ENCODE data around the gene CDYL. TPM values are rescaled to one million over a fixed set of nuclear protein-coding genes. Genes with fewer than 3 reads are reported as not detected.

CDYL gene
- total RNA-seq, 1 donor from 2014 or later = 40.5 TPM

DNA sequence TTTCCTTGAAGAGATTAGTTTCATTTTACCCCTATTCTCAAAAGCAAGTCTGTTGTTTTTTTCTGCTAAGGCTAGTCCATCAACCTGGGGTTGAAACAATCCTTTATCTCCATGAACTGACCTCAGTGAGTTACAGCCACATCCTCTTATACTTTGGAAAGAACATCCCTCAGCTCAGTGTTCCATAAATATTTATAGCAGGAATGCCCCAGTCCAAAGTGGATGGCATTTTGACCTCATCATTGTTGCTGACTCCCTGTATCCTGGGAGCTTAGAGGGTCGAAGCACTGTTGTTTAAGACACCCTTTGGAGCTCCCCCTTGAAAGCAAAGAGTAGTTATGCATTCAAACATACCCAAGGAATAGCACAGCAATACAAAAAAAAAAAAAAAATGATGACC, 16.2 kb upstream of the CDYL start:
- Histone ChIP-seq H3K9me3 (peaks cover 4% of the 10 kb centered on the region), H3K4me1 (no peaks in the 10 kb centered on the region), H3K4me3 (no peak overlapping the region), H3K27me3 (ENCODE audit: low read depth) (no peaks in the 10 kb centered on the region), H3K36me3 (no peaks in the 10 kb centered on the region), H3K27ac (no peak overlapping the region)
- intact Hi-C loops (cut with DNase I) = no loop called here
- TF ChIP-seq, protein P1, sequence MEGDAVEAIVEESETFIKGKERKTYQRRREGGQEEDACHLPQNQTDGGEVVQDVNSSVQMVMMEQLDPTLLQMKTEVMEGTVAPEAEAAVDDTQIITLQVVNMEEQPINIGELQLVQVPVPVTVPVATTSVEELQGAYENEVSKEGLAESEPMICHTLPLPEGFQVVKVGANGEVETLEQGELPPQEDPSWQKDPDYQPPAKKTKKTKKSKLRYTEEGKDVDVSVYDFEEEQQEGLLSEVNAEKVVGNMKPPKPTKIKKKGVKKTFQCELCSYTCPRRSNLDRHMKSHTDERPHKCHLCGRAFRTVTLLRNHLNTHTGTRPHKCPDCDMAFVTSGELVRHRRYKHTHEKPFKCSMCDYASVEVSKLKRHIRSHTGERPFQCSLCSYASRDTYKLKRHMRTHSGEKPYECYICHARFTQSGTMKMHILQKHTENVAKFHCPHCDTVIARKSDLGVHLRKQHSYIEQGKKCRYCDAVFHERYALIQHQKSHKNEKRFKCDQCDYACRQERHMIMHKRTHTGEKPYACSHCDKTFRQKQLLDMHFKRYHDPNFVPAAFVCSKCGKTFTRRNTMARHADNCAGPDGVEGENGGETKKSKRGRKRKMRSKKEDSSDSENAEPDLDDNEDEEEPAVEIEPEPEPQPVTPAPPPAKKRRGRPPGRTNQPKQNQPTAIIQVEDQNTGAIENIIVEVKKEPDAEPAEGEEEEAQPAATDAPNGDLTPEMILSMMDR (IDR thresholded peaks at IDR 0.05) = no peak
- DNase-seq = no peak
- ATAC-seq = no peak

DNA sequence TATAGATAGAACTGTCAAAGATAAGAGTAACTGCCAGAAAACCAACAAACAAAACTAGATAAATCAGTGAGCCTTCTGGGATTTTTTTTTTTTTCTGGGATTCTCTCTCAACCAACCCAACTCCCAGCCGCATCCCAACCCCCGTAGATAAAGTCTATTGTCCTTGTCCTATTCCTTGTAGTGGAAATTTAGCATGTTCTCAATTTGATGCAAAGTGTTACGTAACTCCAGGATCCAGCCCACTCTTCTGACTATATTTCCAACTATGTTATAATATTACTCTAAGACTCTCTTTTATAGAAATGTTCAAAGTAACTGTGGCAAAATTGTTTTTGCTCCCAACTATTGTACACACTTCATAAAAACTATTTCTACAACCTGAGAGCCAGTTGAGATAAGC, 15.4 kb upstream of the CDYL start:
- H3K36me3 ChIP-seq = no peaks in the 10 kb centered on the region
- H3K4me1 ChIP-seq = no peaks in the 10 kb centered on the region
- H3K27ac ChIP-seq = no peak overlapping the region
- H3K4me3 ChIP-seq = no peak overlapping the region
- no peaks in the 10 kb centered on the region for H3K27me3 ChIP-seq (ENCODE audit: low read depth)
- DNase-seq (no peak), ATAC-seq (no peak)
- H3K9me3 ChIP-seq = peaks cover 4% of the 10 kb centered on the region
- intact Hi-C loops (cut with DNase I) = no loop called here
- TF ChIP-seq, protein P1 (IDR thresholded peaks at IDR 0.05) = no peak

GRCh38 chr6:4762294-4762693, 13.9 kb upstream of the CDYL start:
- no peaks in the 10 kb centered on the region for H3K36me3 ChIP-seq
- H3K27me3 ChIP-seq (ENCODE audit: low read depth) = no peaks in the 10 kb centered on the region
- no peaks in the 10 kb centered on the region for H3K4me1 ChIP-seq
- no peak overlapping the region for H3K27ac ChIP-seq
- DNase-seq = no peak
- H3K4me3 ChIP-seq = no peak overlapping the region
- intact Hi-C loops (cut with DNase I) = no loop called here
- H3K9me3 ChIP-seq = peaks cover 4% of the 10 kb centered on the region
- no peak for ATAC-seq
- TF ChIP-seq, protein P1 (IDR thresholded peaks at IDR 0.05) = no peak

- H3K27ac ChIP-seq = no peak overlapping the region
- no peak overlapping the region for H3K4me3 ChIP-seq
- ATAC-seq (no peak), DNase-seq (no peak)
- H3K36me3 ChIP-seq = no peaks in the 10 kb centered on the region
- intact Hi-C loops (cut with DNase I) = no loop called here
- TF ChIP-seq, protein P1 (IDR thresholded peaks at IDR 0.05) = no peak
- no peaks in the 10 kb centered on the region for H3K4me1 ChIP-seq
- peaks cover 4% of the 10 kb centered on the region for H3K9me3 ChIP-seq
- no peaks in the 10 kb centered on the region for H3K27me3 ChIP-seq (ENCODE audit: low read depth)
These were observed 12.3 kb upstream of the CDYL start for GRCh38 chr6:4763921-4764320.

GRCh38 chr6:4768815-4769214, 7.4 kb upstream of the CDYL start:
- DNase-seq = no peak
- peaks cover 4% of the 10 kb centered on the region for H3K9me3 ChIP-seq
- H3K4me1 ChIP-seq = no peaks in the 10 kb centered on the region
- TF ChIP-seq, protein P1 (IDR thresholded peaks at IDR 0.05) = no peak
- no peak overlapping the region for H3K27ac ChIP-seq
- ATAC-seq = no peak
- no peaks in the 10 kb centered on the region for H3K27me3 ChIP-seq (ENCODE audit: low read depth)
- no peak overlapping the region for H3K4me3 ChIP-seq
- H3K36me3 ChIP-seq = no peaks in the 10 kb centered on the region
- intact Hi-C loops (cut with DNase I) = no loop called here

- no peak for ATAC-seq
- H3K9me3 ChIP-seq = no peaks in the 10 kb centered on the region
- H3K36me3 ChIP-seq = no peaks in the 10 kb centered on the region
- H3K27me3 ChIP-seq (ENCODE audit: low read depth) = no peaks in the 10 kb centered on the region
- DNase-seq = no peak
- H3K4me1 ChIP-seq = peaks cover 9% of the 10 kb centered on the region
- no peak overlapping the region for H3K27ac ChIP-seq
- TF ChIP-seq, protein P1 (IDR thresholded peaks at IDR 0.05) = no peak
- H3K4me3 ChIP-seq = no peak overlapping the region
- intact Hi-C loops (cut with DNase I) = no loop called here
These were observed 3.5 kb upstream of the CDYL start for GRCh38 chr6:4772750-4773149.
